HG03045 (cell line): ENCODE data around the gene AURKAIP1.
"Not testable (repeated sequence)": the region's sequence is repeated elsewhere in the genome, so short reads cannot be mapped to it uniquely, and the experiment has no call there.

Experiments
- ATAC-seq: cut with Tn5 transposase; IDR thresholded peaks from one replicate; pipeline ENCODE4 v1.9.1; 2021; ENCODE audit warnings: mild to moderate bottlenecking, moderate library complexity; ENCODE audit not compliant: unreplicated experiment

Gene AURKAIP1

GRCh38 chr1:1374929-1375662 is at the start of gene AURKAIP1:
Gene AURKAIP1, minus strand, starts transcription at chr1:1375207. Its CDS starts 451 bp downstream, at chr1:1374756.
- ATAC-seq, result peak; percentile 82

GRCh38 chr1:1424707-1425106 is 49.7 kb upstream of the AURKAIP1 start:
- ATAC-seq, result no peak

- no peak for ATAC-seq
These were observed 48.2 kb upstream of the AURKAIP1 start for GRCh38 chr1:1423245-1423597.

GRCh38 chr1:1422465-1423244 is 47.6 kb upstream of the AURKAIP1 start:
- ATAC-seq, result no peak

GRCh38 chr1:1421907-1422464 is 47.0 kb upstream of the AURKAIP1 start:
- ATAC-seq, result no peak

- ATAC-seq, result no peak
These were observed 46.3 kb upstream of the AURKAIP1 start, which contains the start of gene ANKRD65 for GRCh38 chr1:1421147-1421906. Gene ANKRD65, minus strand, starts transcription at chr1:1421276. Its CDS starts 271 bp downstream, at chr1:1421005.

- no peak for ATAC-seq
These were observed 45.7 kb upstream of the AURKAIP1 start for GRCh38 chr1:1420654-1421141.

- no peak for ATAC-seq
These were observed 45.0 kb upstream of the AURKAIP1 start for GRCh38 chr1:1419813-1420653.

- no peak for ATAC-seq
These were observed 44.4 kb upstream of the AURKAIP1 start for GRCh38 chr1:1419363-1419812.

GRCh38 chr1:1418464-1419362 is 43.7 kb upstream of the AURKAIP1 start:
- ATAC-seq, result no peak

- ATAC-seq, result not testable (repeated sequence)
These were observed 42.9 kb upstream of the AURKAIP1 start for GRCh38 chr1:1417825-1418463.

- not testable (repeated sequence) for ATAC-seq
These were observed 42.4 kb upstream of the AURKAIP1 start for GRCh38 chr1:1417396-1417795.

GRCh38 chr1:1415751-1416150 is 40.7 kb upstream of the AURKAIP1 start:
- ATAC-seq, result no peak

GRCh38 chr1:1412311-1412902 is 37.4 kb upstream of the AURKAIP1 start:
- not testable (repeated sequence) for ATAC-seq

GRCh38 chr1:1411626-1412025 is 36.6 kb upstream of the AURKAIP1 start:
- ATAC-seq, result no peak

GRCh38 chr1:1410238-1410637 is 35.2 kb upstream of the AURKAIP1 start:
- ATAC-seq, result not testable (repeated sequence)

- peak; percentile 19 for ATAC-seq
These were observed 32.8 kb upstream of the AURKAIP1 start for GRCh38 chr1:1407636-1408318.
